B cell (primary cell): ENCODE data around the gene TMA7. TPM values are rescaled to one million over a fixed set of nuclear protein-coding genes. Genes with fewer than 3 reads are reported as not detected.

ENCODE experiments used
- ATAC-seq: fragments of 200-7000 bp; cut with Tn5 transposase; one replicate; pipeline ENCODE4 v1.10.0; 2021; ENCODE audit warnings: low read depth, mild to moderate bottlenecking, moderate number of reproducible peaks, moderate library complexity
- CTCF ChIA-PET: fragments of 350-600 bp; sonication (Branson Sonifier 250); formaldehyde crosslinking; loops from one replicate; lab custom pipeline; 2021; ENCODE audit warnings: antibody characterized with exemption, inconsistent platforms; lab: Charles Lee
- POLR2A ChIA-PET: fragments of 350-600 bp; sonication (Branson Sonifier 250); formaldehyde crosslinking; loops from one replicate; lab custom pipeline; 2021; ENCODE audit warnings: antibody characterized with exemption; lab: Charles Lee
- DNase-seq: peaks from one replicate; pipeline ENCODE4 v3.0.0; 2013
- H2AFZ ChIP-seq: 2 replicates; pipeline ENCODE4 v1.6.1; 2012; ENCODE audit warnings: mild to moderate bottlenecking, low read depth, low read length; ENCODE audit not compliant: insufficient read depth, poor library complexity, severe bottlenecking
- H3K27ac ChIP-seq, 2 donors: 1 replicate in 1 of 2; 2 replicates in 1 of 2; pipeline ENCODE4 v1.5.1; 2012 to 2013; ENCODE audit warnings: low read length in 2 of 2, mild to moderate bottlenecking in 2 of 2, moderate library complexity in 1 of 2
- H3K27me3 ChIP-seq, 4 experiments: fragments of 200-600 bp in 1 of 4; sonication (generic) in 1 of 4; replicated peaks in 1 of 4; 1 replicate in 2 of 4; 2 replicates in 2 of 4; pipeline versions ENCODE4 v1.6.1 to v1.7.0; 2013 to 2016; ENCODE audit warnings: low read length in 3 of 4, mild to moderate bottlenecking in 2 of 4, mixed read lengths in 1 of 4, moderate library complexity in 1 of 4; ENCODE audit not compliant: insufficient read depth in 4 of 4, control insufficient read depth in 3 of 4; ENCODE audit errors: control extremely low read depth in 1 of 4
- H3K36me3 ChIP-seq, 2 experiments: replicated peaks in 1 of 2; 1 replicate in 1 of 2; 2 replicates in 1 of 2; pipeline versions ENCODE4 v1.6.1 to v1.7.1; 2013; ENCODE audit warnings: low read length in 1 of 2; ENCODE audit not compliant: insufficient read depth in 2 of 2, control insufficient read depth in 1 of 2; ENCODE audit errors: control extremely low read depth in 1 of 2, extremely low read depth in 1 of 2
- H3K4me1 ChIP-seq, 2 donors: fragments of 200-600 bp in 1 of 2; sonication (generic) in 1 of 2; 1 replicate in 1 of 2; 2 replicates in 1 of 2; pipeline versions ENCODE4 v1.5.1 to v1.6.1; 2013 to 2017; ENCODE audit warnings: low read length in 2 of 2; ENCODE audit not compliant: control insufficient read depth in 2 of 2, insufficient read depth in 2 of 2
- H3K4me2 ChIP-seq: replicated peaks from 2 replicates; pipeline ENCODE3; 2012; ENCODE audit warnings: mild to moderate bottlenecking, low read depth, low read length; ENCODE audit not compliant: poor library complexity, severe bottlenecking
- H3K4me3 ChIP-seq, 5 experiments: fragments of 200-600 bp in 1 of 5; sonication (generic) in 1 of 5; 1 replicate in 3 of 5; 2 replicates in 2 of 5; pipeline versions ENCODE4 v1.5.1 to v1.7.0; 2011 to 2016; ENCODE audit warnings: low read length in 4 of 5, mild to moderate bottlenecking in 4 of 5, low read depth in 2 of 5, control low read depth in 1 of 5, moderate library complexity in 1 of 5; ENCODE audit not compliant: insufficient read depth in 1 of 5; ENCODE audit errors: control extremely low read depth in 1 of 5, extremely low read depth in 1 of 5
- H3K79me2 ChIP-seq: fragments of 200-600 bp; sonication (generic); one replicate; pipeline ENCODE4 v1.6.0; 2016; ENCODE audit warnings: low read length; ENCODE audit not compliant: control insufficient read depth, insufficient read depth
- H3K9ac ChIP-seq: fragments of 200-600 bp; sonication (generic); 2 replicates; pipeline ENCODE4 v1.6.1; 2017; ENCODE audit warnings: mild to moderate bottlenecking, low read length, moderate library complexity
- H3K9me3 ChIP-seq, 3 donors: one replicate each; pipeline versions ENCODE4 v1.6.1 to v1.7.1; 2013; ENCODE audit warnings: low read length in 2 of 3; ENCODE audit not compliant: control insufficient read depth in 2 of 3, insufficient read depth in 1 of 3; ENCODE audit errors: control extremely low read depth in 1 of 3
- H4K20me1 ChIP-seq: 2 replicates; pipeline ENCODE4 v1.6.0; 2012; ENCODE audit warnings: mild to moderate bottlenecking, low read length; ENCODE audit not compliant: insufficient read depth, control insufficient read depth, poor library complexity, severe bottlenecking
- H3K27ac Mint-ChIP-seq: one replicate; pipeline ENCODE4 v1.8.0; 2021; ENCODE audit warnings: mixed read lengths
- H3K27me3 Mint-ChIP-seq: one replicate; pipeline ENCODE4 v1.8.0; 2021; ENCODE audit warnings: mixed read lengths
- H3K4me1 Mint-ChIP-seq: one replicate; pipeline ENCODE4 v1.8.0; 2021; ENCODE audit warnings: mixed read lengths
- H3K4me3 Mint-ChIP-seq: one replicate; pipeline ENCODE4 v1.8.0; 2021; ENCODE audit warnings: mixed read lengths
- H3K9me3 Mint-ChIP-seq: one replicate; pipeline ENCODE4 v1.8.0; 2022; ENCODE audit warnings: mixed read lengths; ENCODE audit not compliant: insufficient read depth
- CTCF ChIP-seq: fragments of 200-600 bp; IDR thresholded peaks from one replicate; pipeline ENCODE4 v1.8.0; 2022; ENCODE audit warnings: antibody characterized with exemption, mild to moderate bottlenecking
- EZH2 ChIP-seq: IDR thresholded peaks from 2 replicates; pipeline ENCODE4 v1.6.1; 2012; ENCODE audit warnings: borderline replicate concordance, low read depth, mild to moderate bottlenecking, moderate library complexity, low read length; ENCODE audit not compliant: insufficient read depth, poor library complexity, severe bottlenecking
- WGBS: methylation state at CpG from one replicate; pipeline ENCODE4 v1.1.5; 2013; ENCODE audit warnings: missing lambda C conversion rate; ENCODE audit not compliant: insufficient coverage; 5-methylcytosine and 5-hydroxymethylcytosine counted together
- intact Hi-C: fragments of 100-400 bp; cut with micrococcal nuclease; formaldehyde crosslinking; loops from one replicate; pipeline ENCODE4 v1.10.0; 2022
- polyA plus RNA-seq: library from polyadenylated mRNA; depleted of rRNA; stranded (reverse); fragments of >200 nt; gene quantifications from 2 replicates; pipeline ENCODE4 v1.2.3, GENCODE V29; 2012
- total RNA-seq, 2 donors: library from RNA; stranded (reverse); fragments of 120-200 nt in 1 of 2; gene quantifications; 1 replicate in 1 of 2; 2 replicates in 1 of 2; pipeline versions ENCODE4 v1.2.3 to v1.2.4, GENCODE V29; 2013 to 2022

The TMA7 gene
- total and polyA plus RNA-seq, 2 donors (not counting 1 experiment from before 2014, with no cell fraction given), result 169 to 194 TPM

DNA sequence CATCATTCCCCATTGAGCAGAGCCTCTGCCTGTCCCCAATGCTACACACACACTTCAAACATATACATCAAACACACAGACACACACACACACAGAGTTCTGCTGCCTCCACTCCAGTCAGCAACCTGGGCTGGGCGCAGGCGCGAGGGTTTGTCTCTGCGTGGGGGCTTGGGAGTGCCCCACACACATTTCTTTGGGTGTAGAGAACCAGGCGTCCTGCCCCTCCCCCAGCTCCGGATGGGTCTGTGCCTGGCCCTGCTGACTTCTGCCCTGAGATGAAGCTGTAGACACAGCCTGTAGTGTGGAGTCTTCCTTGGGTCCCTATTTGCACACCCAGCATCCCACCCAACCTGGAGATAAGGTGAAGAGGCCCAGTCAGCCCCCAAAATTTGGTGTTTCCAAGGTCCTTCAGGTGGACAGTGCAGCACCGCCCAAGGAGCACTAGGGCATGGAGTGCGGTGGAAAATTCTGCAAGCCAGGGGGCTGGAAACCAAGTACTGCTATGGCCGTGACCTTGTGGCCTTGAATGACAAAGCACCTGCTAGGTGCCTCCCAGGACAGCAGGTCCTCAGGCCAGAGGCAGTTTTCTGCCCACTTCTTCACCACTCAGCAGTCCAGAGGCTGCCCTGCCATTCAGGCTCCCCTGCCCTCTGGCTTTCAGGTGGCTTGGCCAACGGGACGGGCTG, 41.2 kb upstream of the TMA7 start:
- WGBS, result 97% methylated on average over 9 of the region's 11 CpGs
- CTCF ChIA-PET, result interaction anchor here (0.5 to 8.0 kb wide), 6 partner anchors 36 to 903 kb away, joined by 3 to 330 read pairs (median 70); partner anchors contain the start of genes CCDC51, PFKFB4, PLXNB1 and SHISA5
- H3K4me1 Mint-ChIP-seq, result no peaks in the 10 kb centered on the region
- POLR2A ChIA-PET, result no interaction called here
- Histone ChIP-seq H3K27me3 (peaks cover 0 to 4% (median 2%) of the 10 kb centered on the region in 4 experiments), H3K4me3 (no peak overlapping the region), H3K9ac (no peak overlapping the region), H3K36me3 (no peaks in the 10 kb centered on the region), H2AFZ (no peak overlapping the region), H3K4me1 (no peaks in the 10 kb centered on the region), H4K20me1 (no peaks in the 10 kb centered on the region), H3K4me2 (no peak overlapping the region), H3K9me3 (no peaks in the 10 kb centered on the region), H3K79me2 (no peaks in the 10 kb centered on the region), H3K27ac (no peak overlapping the region)
- no peak overlapping the region for H3K27ac Mint-ChIP-seq
- intact Hi-C loops, result no loop called here
- no peak for ATAC-seq
- peaks cover 20% of the 10 kb centered on the region for H3K27me3 Mint-ChIP-seq
- TF ChIP-seq EZH2 (no peak), CTCF (no peak)
- DNase-seq, result no peak
- H3K9me3 Mint-ChIP-seq, result no peaks in the 10 kb centered on the region
- no peak overlapping the region for H3K4me3 Mint-ChIP-seq
